COR-L47 (cell line): ENCODE measurements around the gene TAS2R43.
"Not testable (repeated sequence)": the region's sequence is repeated elsewhere in the genome, so short reads cannot be mapped to it uniquely, and the experiment has no call there.

Source experiments
- DNase-seq: peaks from one replicate; lab custom pipeline; 2025; lab: John Stamatoyannopoulos, UW

The TAS2R43 gene, protein sequence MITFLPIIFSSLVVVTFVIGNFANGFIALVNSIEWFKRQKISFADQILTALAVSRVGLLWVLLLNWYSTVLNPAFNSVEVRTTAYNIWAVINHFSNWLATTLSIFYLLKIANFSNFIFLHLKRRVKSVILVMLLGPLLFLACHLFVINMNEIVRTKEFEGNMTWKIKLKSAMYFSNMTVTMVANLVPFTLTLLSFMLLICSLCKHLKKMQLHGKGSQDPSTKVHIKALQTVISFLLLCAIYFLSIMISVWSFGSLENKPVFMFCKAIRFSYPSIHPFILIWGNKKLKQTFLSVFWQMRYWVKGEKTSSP

DNA sequence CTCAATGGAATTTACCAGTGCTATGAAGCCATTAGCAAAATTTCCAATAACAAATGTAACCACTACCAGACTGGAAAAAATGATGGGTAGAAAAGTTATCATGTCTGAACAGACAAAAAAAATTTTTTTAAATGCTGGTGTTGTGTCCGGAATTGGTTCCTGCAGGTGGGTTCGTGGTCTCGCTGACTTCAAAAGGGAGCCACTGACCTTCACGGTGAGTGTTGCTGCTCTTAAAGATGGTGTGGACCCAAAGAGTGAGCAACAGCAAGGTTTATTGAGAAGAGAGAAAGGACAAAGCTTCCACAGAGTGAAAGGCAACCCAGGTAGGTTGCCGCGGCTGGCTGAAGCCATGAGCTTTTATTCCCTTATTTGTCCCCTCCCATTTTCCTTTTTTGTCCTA, at the start of gene TAS2R43:
Gene TAS2R43 (minus strand): TSS at position 186 of the 400 bp plus-strand sequence. CDS start 84 bp downstream, at position 102.
- no peak for DNase-seq

DNA sequence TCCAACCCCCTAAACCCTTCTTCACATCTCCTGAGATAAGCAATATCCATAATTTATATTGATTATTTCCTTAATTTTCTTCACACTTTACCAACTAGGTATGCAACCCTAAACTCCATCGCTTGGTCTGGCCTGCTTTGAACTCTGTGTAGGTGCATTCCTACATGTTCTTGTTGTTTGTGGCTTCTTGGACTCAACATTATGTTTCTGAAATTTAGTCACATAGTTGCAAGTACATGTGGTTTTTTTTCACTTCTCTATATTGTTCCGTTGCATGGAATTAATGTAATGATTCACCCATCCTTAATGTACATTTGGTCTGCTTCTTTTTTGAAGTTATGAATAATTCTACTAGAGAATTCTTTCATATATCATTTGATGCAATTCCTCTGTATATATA, 44.0 kb upstream of the TAS2R43 start:
- DNase-seq = no peak

GRCh38 chr12:11134305-11134704, 42.2 kb upstream of the TAS2R43 start, which contains the start of gene TAS2R30:
Gene TAS2R30, minus strand, starts transcription at chr12:11134644. Its CDS starts 400 bp downstream, at chr12:11134244.
- DNase-seq = no peak

DNA sequence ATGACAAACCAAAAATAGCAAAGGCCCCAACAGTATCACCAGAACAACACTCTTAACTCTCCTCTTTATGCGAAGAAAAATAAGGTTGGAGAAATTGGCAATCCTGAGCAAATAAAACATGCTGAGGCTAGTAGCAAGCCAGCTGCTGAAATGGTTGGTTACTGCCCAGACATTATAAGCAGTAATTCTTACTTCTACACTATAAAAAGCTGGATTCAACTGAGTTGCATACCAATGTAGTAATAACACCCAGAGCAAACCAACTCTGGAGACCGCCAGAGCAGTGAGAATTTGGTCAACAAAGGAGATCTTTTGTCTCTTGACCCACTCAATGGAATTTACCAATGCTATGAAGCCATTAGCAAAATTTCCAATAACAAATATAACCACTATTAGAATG, 41.7 kb upstream of the TAS2R43 start:
- no peak for DNase-seq

DNA sequence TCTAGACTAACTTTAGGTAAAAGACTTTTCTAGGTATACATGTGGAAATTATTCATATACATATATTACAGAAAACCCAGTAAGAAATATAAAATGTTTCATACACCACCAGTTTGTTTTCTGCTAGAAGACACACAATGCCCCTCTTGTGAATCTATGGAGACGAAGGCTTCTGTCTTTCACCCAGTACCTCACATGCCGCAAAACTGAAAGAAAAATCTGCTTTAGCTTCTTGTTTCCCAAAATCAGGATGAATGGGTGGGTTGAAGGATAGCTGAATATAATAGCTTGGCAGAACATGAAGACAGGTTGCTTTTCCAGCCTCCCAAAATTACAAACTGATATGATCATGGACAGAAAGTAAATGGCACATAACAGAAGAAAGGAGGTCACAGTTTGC, 41.0 kb upstream of the TAS2R43 start:
- DNase-seq = no peak

GRCh38 chr12:11130999-11131398, 38.9 kb upstream of the TAS2R43 start:
- no peak for DNase-seq

DNA sequence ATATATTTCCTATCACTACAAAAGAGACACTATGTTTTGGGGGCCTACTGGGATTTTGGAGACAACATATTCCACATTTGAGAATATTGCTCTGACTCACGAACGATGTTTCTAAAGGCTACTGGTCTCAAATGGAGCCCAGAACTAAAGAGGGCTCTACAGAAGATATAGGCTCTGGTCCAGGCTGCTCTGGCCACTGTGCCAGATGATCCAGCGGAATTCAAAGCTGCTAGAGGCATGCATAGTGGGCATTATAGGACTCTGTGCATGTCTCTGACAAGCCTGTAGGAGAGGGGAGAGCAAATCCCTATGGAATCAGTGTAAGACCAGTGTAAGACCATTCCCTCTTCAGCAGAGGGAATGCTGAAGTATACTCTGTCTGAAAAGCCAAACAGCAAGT, 38.3 kb upstream of the TAS2R43 start:
- DNase-seq = no peak

- DNase-seq = not testable (repeated sequence)
These were observed 22.0 kb upstream of the TAS2R43 start for GRCh38 chr12:11114130-11114529.

DNA sequence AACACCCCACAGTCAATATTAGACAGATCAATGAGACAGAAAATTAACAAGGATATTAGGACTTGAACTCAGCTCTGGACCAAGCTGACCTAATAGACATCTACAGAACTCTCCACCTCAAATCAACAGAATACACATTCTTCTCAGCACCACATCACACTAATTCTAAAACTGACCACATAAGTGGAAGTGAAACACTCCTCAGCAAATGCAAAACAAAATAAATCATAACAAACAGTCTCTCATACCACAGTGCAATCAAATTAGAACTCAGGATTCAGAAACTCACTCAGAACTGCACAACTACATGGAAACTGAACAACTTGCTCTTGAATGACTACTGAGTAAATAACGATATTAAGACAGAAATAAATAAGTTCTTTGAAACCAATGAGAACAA, 19.1 kb upstream of the TAS2R43 start:
- not testable (repeated sequence) for DNase-seq

DNA sequence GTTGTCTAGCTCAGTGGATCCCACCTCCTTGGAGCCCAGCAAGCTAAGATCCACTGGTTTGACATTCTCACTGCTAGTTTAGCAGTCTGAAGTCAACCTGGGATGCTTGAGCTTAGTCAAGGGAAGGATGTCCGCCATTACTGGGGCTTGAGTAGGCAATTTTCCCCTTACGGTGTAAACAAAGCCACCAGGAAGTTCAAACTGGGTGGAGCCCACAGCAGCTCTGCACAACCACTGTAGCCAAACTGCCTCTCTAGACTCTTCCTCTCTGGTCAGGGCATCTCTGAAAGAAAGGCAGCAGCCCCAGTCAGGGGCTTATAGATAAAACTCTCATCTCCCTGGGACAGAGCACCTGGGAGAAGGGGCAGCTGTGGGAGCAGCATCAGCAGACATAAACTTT, 16.7 kb upstream of the TAS2R43 start:
- DNase-seq = no peak

DNA sequence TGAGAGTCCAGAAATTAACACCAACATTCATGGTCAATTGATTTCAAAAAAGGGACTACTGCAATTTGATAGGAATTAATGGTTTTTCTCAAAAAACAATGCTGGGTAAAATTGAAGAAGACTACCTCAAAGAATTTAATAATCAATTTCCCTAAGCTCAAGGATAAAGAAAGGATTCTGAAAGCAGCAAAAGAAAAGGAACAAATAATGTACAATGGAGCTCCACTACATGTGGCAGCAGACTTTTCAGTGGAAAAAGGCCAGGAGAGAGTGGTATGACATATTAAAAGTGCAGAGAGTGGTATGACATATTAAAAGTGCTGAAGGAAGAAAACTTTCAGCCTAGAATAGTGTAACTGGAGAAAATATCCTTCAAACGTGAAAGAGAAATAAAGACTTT, 15.6 kb upstream of the TAS2R43 start:
- DNase-seq = no peak

DNA sequence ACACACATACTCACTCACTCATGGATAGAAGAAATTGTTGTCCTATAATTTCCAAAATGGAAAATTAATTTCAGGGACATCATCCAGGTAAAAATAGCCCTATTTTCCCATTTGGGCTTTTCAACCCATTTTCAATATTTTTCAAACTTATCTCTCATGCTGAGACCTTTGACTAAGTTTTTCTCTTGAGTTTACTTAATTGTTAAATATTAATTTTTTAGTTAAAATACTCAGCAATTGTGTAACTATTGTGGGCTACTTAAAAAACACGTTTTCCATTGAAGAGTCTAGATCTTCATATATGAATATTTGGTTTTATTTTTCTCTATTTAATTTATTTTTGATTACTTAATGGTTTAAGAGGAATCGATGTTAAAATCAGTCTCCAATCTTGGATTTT, 14.2 kb upstream of the TAS2R43 start:
- no peak for DNase-seq

DNA sequence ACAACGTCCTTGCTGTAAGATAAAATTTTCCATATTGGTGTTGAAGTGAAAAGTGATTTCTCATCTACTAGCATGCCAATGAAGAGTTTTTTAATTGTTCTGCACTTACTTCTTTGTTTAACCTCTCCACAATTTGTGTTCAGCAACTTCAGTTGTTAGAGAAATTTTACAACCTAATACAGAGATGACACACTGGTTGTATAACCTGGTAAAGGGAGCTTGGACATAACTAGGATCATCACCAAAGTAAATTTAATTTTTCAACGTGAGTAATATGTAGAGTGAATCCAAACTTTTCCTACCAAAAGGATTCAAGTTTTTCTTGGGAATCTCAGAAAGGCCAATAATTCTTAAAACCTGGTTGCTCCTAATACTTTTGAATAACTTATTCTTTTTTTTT, 13.4 kb upstream of the TAS2R43 start:
- no peak for DNase-seq

DNA sequence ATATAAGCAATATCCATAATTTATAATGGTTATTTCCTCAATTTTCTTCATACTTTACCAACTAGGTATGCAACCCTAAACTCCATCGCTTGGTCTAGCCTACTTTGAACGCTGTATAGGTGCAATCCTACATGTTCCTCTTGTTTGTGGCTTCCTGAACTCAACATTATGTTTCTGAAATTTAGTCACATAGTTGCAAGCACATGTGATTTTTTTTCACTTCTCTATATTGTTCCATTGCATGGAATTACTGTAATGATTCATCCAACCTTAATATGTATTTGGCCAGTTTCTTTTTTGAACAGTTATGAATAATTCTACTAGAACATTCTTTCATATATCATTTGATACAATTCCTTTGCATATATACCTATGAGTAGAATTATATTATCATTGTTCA, 2.8 kb upstream of the TAS2R43 start:
- not testable (repeated sequence) for DNase-seq

DNA sequence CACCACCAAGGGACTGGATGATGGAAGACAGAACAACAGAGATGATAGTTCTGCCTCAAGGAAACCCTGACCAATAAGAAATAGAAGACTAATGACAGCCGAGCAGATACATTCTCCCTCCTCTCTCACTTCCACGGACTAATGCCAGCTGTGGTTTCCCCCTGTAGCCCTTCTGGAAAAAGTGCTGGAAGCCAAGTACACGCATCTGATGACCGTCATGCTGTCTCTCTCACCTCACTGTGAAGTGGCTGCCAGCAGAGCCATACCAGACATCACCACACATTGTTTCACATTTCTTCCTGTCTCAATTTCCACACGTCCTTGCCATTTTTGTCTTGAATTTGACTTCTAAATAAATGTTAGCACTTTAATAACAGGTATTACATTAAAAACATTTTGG, 2.9 kb downstream of the TAS2R43 start:
- DNase-seq = no peak

GRCh38 chr12:11085419-11085818, 6.7 kb downstream of the TAS2R43 start:
- DNase-seq = no peak

- no peak for DNase-seq
These were observed 10.1 kb downstream of the TAS2R43 start for GRCh38 chr12:11081987-11082386.

- no peak for DNase-seq
These were observed 13.9 kb downstream of the TAS2R43 start for GRCh38 chr12:11078246-11078645.

GRCh38 chr12:11075642-11076041, 16.5 kb downstream of the TAS2R43 start:
- DNase-seq = no peak

DNA sequence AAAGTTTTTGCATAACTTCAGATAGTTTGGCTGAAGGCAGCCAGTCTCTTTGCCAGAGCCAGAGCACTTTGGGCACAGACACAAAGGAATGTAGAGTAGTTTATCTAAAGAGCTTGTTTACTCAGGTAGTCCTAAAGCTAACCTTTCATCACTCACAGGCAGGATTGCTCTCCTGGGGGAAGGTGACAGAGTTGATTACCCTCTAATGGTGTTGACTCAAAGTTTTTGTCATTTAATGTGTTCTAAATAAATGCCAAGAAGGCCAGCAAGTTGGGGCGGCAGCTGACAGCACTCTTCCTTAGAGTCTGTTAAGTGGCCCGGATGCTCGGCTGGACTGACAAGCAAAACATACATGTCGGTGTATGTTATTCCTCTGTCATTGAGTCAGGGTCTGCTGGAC, 20.7 kb downstream of the TAS2R43 start:
- no peak for DNase-seq

GRCh38 chr12:11070999-11071398, 21.1 kb downstream of the TAS2R43 start:
- DNase-seq = no peak

- no peak for DNase-seq
These were observed 22.2 kb downstream of the TAS2R43 start for GRCh38 chr12:11069854-11070365.

DNA sequence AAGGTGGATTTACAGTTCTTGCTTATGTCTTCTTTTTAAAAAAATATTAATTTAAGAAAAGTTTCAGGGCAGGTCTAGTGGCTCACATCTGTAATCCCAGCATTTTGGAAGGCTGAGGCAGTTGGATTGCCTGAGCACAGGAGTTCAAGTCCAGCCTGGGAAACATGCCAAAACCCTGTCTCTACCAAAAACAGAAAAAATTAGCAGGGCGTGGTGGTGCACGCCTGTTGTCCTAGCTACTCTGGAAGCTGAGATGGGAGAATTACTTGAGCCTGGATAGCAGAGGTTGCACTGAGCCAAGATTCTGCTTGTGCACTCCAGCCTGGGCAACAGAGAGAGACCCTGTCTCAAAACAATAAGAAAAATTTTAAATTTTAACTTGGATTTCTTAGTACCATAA, 24.6 kb downstream of the TAS2R43 start:
- peak; percentile 17 for DNase-seq

GRCh38 chr12:11062194-11062593, 29.9 kb downstream of the TAS2R43 start, which contains the start of gene TAS2R46:
Gene TAS2R46, minus strand, starts transcription at chr12:11062294. Its CDS starts 0 bp downstream, at chr12:11062294.
- DNase-seq = not testable (repeated sequence)
